ENCODE data around the gene TRH. TPM values are rescaled to one million over a fixed set of nuclear protein-coding genes. Genes with fewer than 3 reads are reported as not detected.

The TRH gene
- total RNA-seq, 6 experiments from 2014 or later = not detected

GRCh38 chr3:129943020-129943419, 31.5 kb upstream of the TRH start:
- Mint-ChIP-seq H3K4me1 (ENCODE audit: low read depth) (peaks cover 6% of the 10 kb centered on the region; the same call in 1 of the 2 replicates), H3K27me3 (ENCODE audit: insufficient read depth) (peaks cover 21% of the 10 kb centered on the region), H3K36me3 (ENCODE audit: low read depth) (no peaks in the 10 kb centered on the region), H3K9me3 (peaks cover 5% of the 10 kb centered on the region; the same call in 1 of the 2 replicates), H3K4me3 (no peak overlapping the region), H3K27ac (no peak overlapping the region)
- DNase-seq = no peak
- TF ChIP-seq, protein P1, sequence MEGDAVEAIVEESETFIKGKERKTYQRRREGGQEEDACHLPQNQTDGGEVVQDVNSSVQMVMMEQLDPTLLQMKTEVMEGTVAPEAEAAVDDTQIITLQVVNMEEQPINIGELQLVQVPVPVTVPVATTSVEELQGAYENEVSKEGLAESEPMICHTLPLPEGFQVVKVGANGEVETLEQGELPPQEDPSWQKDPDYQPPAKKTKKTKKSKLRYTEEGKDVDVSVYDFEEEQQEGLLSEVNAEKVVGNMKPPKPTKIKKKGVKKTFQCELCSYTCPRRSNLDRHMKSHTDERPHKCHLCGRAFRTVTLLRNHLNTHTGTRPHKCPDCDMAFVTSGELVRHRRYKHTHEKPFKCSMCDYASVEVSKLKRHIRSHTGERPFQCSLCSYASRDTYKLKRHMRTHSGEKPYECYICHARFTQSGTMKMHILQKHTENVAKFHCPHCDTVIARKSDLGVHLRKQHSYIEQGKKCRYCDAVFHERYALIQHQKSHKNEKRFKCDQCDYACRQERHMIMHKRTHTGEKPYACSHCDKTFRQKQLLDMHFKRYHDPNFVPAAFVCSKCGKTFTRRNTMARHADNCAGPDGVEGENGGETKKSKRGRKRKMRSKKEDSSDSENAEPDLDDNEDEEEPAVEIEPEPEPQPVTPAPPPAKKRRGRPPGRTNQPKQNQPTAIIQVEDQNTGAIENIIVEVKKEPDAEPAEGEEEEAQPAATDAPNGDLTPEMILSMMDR (IDR thresholded peaks at IDR 0.05) = no peak

- DNase-seq = no peak
- H3K27me3 Mint-ChIP-seq (ENCODE audit: insufficient read depth) = peaks cover 37% of the 10 kb centered on the region
- TF ChIP-seq, protein P1 (IDR thresholded peaks at IDR 0.05) = no peak
- peaks cover 6% of the 10 kb centered on the region; the same call in 1 of the 2 replicates for H3K4me1 Mint-ChIP-seq (ENCODE audit: low read depth)
- peaks cover 5% of the 10 kb centered on the region; the same call in 1 of the 2 replicates for H3K9me3 Mint-ChIP-seq
- no peak overlapping the region for H3K27ac Mint-ChIP-seq
- H3K36me3 Mint-ChIP-seq (ENCODE audit: low read depth) = no peaks in the 10 kb centered on the region
- H3K4me3 Mint-ChIP-seq = no peak overlapping the region
Measured at GRCh38 chr3:129944709-129945108, 29.8 kb upstream of the TRH start.

DNA sequence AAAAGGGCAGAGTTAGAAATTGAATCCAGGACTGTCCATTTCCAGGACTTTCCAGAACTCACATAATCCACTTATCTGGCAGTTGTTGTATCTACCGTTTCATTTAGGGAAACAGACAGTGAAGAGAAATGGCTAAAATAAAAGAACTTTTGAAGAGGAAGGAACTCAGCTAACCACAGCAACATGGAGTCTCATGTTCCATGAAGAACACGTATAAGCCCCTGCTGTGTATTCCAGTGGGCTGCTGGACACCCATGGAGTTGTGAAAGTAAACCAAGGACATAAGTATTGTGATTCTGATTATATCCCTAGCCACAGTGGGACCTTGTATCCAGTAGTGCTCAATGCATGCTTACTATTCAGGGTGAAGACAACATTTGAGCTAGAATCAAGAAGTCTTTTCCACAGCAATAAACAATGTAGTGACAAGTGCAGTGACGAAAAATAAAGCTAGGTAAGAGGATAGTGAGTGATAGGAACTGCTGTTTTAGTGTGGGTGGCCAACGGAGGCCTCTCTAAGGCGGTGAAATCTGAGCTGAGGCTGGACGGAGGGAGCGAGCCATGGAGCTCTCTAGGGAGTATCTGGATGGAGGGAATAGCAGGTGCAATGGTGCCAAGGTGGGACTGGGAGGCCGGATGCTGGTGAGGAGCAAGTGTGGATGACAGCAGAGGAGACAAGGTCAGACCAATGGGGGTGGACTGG, 26.8 kb upstream of the TRH start:
- TF ChIP-seq, protein P1 (IDR thresholded peaks at IDR 0.05) = no peak
- H3K9me3 Mint-ChIP-seq = peaks cover 5% of the 10 kb centered on the region; the same call in 1 of the 2 replicates
- no peaks in the 10 kb centered on the region for H3K4me1 Mint-ChIP-seq (ENCODE audit: low read depth)
- no peak overlapping the region for H3K27ac Mint-ChIP-seq
- H3K36me3 Mint-ChIP-seq (ENCODE audit: low read depth) = no peaks in the 10 kb centered on the region
- H3K27me3 Mint-ChIP-seq (ENCODE audit: insufficient read depth) = peaks cover 44% of the 10 kb centered on the region
- H3K4me3 Mint-ChIP-seq = no peak overlapping the region
- no peak for DNase-seq

DNA sequence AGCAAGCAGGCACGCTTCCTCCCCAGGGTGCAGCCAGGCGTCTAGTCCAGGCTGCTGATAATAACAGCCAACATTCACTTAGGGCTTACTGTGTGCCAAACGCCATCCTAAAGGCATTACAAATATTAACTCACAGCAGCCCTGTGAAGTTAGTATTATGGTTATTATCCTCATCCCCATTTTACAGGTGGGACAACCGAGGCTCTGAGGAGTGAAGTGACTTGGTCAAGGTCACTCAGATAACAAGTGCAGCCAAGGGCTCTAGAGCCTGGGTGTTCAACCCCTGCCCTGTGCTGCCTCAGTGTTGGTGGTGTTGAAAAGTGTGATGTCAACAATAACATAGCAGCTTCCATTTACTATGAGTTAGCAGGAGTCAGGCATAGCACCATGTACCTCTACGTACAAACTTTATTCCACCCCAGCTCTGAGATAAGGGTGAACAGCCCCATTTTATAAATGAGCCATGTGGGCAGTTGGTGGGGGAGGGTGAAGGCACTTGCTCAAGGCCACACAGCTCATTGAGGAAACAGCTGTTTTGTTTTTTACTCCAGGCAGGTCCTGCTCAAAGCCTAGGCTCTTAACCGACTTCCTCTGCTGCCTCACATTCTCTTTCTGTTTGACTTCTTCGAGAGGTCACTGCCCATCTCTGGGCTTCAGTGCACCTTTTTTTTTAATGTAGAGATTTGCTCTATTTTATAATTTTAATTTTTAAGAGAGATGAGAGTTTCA, 24.0 kb upstream of the TRH start:
- no peak overlapping the region for H3K4me3 Mint-ChIP-seq
- DNase-seq = no peak
- no peaks in the 10 kb centered on the region for H3K36me3 Mint-ChIP-seq (ENCODE audit: low read depth)
- peaks cover 5% of the 10 kb centered on the region; the same call in 1 of the 2 replicates for H3K9me3 Mint-ChIP-seq
- TF ChIP-seq, protein P1 (IDR thresholded peaks at IDR 0.05) = no peak
- no peaks in the 10 kb centered on the region for H3K4me1 Mint-ChIP-seq (ENCODE audit: low read depth)
- peaks cover 53% of the 10 kb centered on the region for H3K27me3 Mint-ChIP-seq (ENCODE audit: insufficient read depth)
- no peak overlapping the region for H3K27ac Mint-ChIP-seq

DNA sequence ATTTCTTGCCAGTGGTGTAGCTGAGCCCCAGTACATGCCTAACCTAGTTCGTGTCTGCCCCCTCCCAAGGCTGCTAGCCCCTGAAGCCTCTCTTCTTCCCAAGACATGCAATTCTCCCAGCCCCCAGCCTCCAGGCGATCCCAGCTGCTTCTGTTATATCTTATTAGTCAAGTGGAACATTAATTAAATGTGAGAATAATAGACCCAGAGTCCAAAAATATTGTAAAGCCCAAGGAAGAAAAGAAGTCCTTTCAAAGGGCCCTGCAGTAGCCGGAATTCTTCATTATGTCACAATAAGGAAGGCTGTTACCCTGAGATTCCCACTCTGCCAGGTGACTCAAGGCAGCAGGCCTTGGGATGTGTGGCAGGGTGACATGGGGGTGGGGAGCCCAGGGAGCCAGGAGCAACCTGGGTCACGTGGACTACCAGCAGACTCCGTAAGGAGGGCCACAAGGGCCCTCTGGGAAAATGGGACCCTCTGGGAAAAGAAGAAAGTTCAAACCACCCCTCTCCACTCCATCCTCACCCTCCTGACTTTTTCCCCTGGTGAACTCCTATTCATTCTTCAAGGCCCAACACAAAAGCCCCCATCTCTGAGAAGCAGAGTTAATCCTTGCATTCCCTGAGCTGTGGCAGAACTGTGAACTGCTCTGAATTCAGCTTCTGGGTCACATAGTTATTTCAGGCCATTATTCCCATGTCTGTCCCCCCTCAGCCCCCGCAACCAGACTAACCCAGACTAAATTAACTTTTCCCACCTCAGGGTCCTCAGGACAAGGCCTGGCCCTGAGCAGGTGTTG, 21.8 kb upstream of the TRH start:
- no peaks in the 10 kb centered on the region for H3K36me3 Mint-ChIP-seq (ENCODE audit: low read depth)
- peaks cover 63% of the 10 kb centered on the region for H3K27me3 Mint-ChIP-seq (ENCODE audit: insufficient read depth)
- no peak overlapping the region for H3K4me3 Mint-ChIP-seq
- no peaks in the 10 kb centered on the region; the same call in 1 of the 2 replicates for H3K9me3 Mint-ChIP-seq
- H3K4me1 Mint-ChIP-seq (ENCODE audit: low read depth) = no peaks in the 10 kb centered on the region
- H3K27ac Mint-ChIP-seq = no peak overlapping the region
- DNase-seq = no peak
- TF ChIP-seq, protein P1 (IDR thresholded peaks at IDR 0.05) = no peak
